ENCODE results near the gene CDC26. TPM values are rescaled to one million over a fixed set of nuclear protein-coding genes. Genes with fewer than 3 reads are reported as not detected.

Gene CDC26
- total and polyA plus RNA-seq, 4 donors, result 19.0 to 41.8 (median 23.8) TPM

- 74 to 76% methylated on average over 1 of the region's 1 CpG for WGBS, 2 donors
- no peak for TF ChIP-seq CTCF (IDR thresholded peaks at IDR 0.05; ENCODE audit: control extremely low read depth, extremely low read depth)
- Histone ChIP-seq H3K27me3 (ENCODE audit: control insufficient read depth in 3 of 3, insufficient read depth in 3 of 3, low read length in 2 of 3) (no peaks in the 10 kb centered on the region), H3K4me1 (ENCODE audit: control insufficient read depth in 5 of 5, insufficient read depth in 5 of 5, low read length in 5 of 5) (peaks cover 0 to 3% (median 0%) of the 10 kb centered on the region in 5 donors), H3K9me3 (ENCODE audit: control insufficient read depth in 4 of 4, insufficient read depth in 3 of 4, low read length in 3 of 4) (no peaks in the 10 kb centered on the region), H3K36me3 (ENCODE audit: control insufficient read depth in 4 of 4, insufficient read depth in 4 of 4, low read length in 4 of 4) (peaks cover 4 to 22% (median 13%) of the 10 kb centered on the region in 4 donors), H3K9ac (ENCODE audit: insufficient read depth in 1 of 2, low read length in 2 of 2) (no peak overlapping the region), H3K4me3 (no peak overlapping the region), H3K27ac (ENCODE audit: low read depth in 1 of 2, low read length in 1 of 2) (no peak overlapping the region)
- ATAC-seq (ENCODE audit: insufficient read depth, low FRiP score) (no peak), DNase-seq (no peak)
These were observed 17.1 kb downstream of the CDC26 start for GRCh38 chr9:113258282-113258681.

GRCh38 chr9:113257863-113258262, 17.5 kb downstream of the CDC26 start:
- WGBS, 2 donors, result 90 to 94% methylated on average over 3 of the region's 3 CpGs
- Histone ChIP-seq H3K36me3 (ENCODE audit: control insufficient read depth in 4 of 4, insufficient read depth in 4 of 4, low read length in 4 of 4) (peaks cover 4 to 22% (median 13%) of the 10 kb centered on the region in 4 donors), H3K9me3 (ENCODE audit: control insufficient read depth in 4 of 4, insufficient read depth in 3 of 4, low read length in 3 of 4) (no peaks in the 10 kb centered on the region), H3K4me1 (ENCODE audit: control insufficient read depth in 5 of 5, insufficient read depth in 5 of 5, low read length in 5 of 5) (peaks cover 0 to 3% (median 0%) of the 10 kb centered on the region in 5 donors), H3K9ac (ENCODE audit: insufficient read depth in 1 of 2, low read length in 2 of 2) (no peak overlapping the region), H3K4me3 (no peak overlapping the region), H3K27ac (ENCODE audit: low read depth in 1 of 2, low read length in 1 of 2) (no peak overlapping the region), H3K27me3 (ENCODE audit: control insufficient read depth in 3 of 3, insufficient read depth in 3 of 3, low read length in 2 of 3) (no peaks in the 10 kb centered on the region)
- ATAC-seq (ENCODE audit: insufficient read depth, low FRiP score) (no peak), DNase-seq (no peak)
- TF ChIP-seq CTCF (IDR thresholded peaks at IDR 0.05; ENCODE audit: control extremely low read depth, extremely low read depth), result no peak

GRCh38 chr9:113255438-113255837, 19.9 kb downstream of the CDC26 start:
- DNase-seq (no peak), ATAC-seq (ENCODE audit: insufficient read depth, low FRiP score) (no peak)
- no peaks in the 10 kb centered on the region for H3K27me3 ChIP-seq (ENCODE audit: control insufficient read depth in 3 of 3, insufficient read depth in 3 of 3, low read length in 2 of 3)
- no peak for TF ChIP-seq CTCF (IDR thresholded peaks at IDR 0.05; ENCODE audit: control extremely low read depth, extremely low read depth)
- H3K36me3 ChIP-seq (ENCODE audit: control insufficient read depth in 4 of 4, insufficient read depth in 4 of 4, low read length in 4 of 4), result peaks cover 4 to 16% (median 12%) of the 10 kb centered on the region in 4 donors
- H3K9ac ChIP-seq (ENCODE audit: insufficient read depth in 1 of 2, low read length in 2 of 2), result no peak overlapping the region
- peaks cover 0 to 3% (median 0%) of the 10 kb centered on the region in 5 donors for H3K4me1 ChIP-seq (ENCODE audit: control insufficient read depth in 5 of 5, insufficient read depth in 5 of 5, low read length in 5 of 5)
- H3K9me3 ChIP-seq (ENCODE audit: control insufficient read depth in 4 of 4, insufficient read depth in 3 of 4, low read length in 3 of 4), result no peaks in the 10 kb centered on the region
- 43 to 78% methylated on average over 6 of the region's 6 CpGs for WGBS, 2 donors
- H3K27ac ChIP-seq (ENCODE audit: low read depth in 1 of 2, low read length in 1 of 2), result no peak overlapping the region
- H3K4me3 ChIP-seq, result no peak overlapping the region

GRCh38 chr9:113254991-113255390, 20.4 kb downstream of the CDC26 start:
- no peak overlapping the region for H3K27ac ChIP-seq (ENCODE audit: low read depth in 1 of 2, low read length in 1 of 2)
- peaks cover 0 to 11% (median 11%) of the 10 kb centered on the region in 4 donors for H3K36me3 ChIP-seq (ENCODE audit: control insufficient read depth in 4 of 4, insufficient read depth in 4 of 4, low read length in 4 of 4)
- no peak overlapping the region for H3K4me3 ChIP-seq
- H3K9me3 ChIP-seq (ENCODE audit: control insufficient read depth in 4 of 4, insufficient read depth in 3 of 4, low read length in 3 of 4), result no peaks in the 10 kb centered on the region
- H3K27me3 ChIP-seq (ENCODE audit: control insufficient read depth in 3 of 3, insufficient read depth in 3 of 3, low read length in 2 of 3), result no peaks in the 10 kb centered on the region
- ATAC-seq (ENCODE audit: insufficient read depth, low FRiP score) (no peak), DNase-seq (no peak)
- H3K4me1 ChIP-seq (ENCODE audit: control insufficient read depth in 5 of 5, insufficient read depth in 5 of 5, low read length in 5 of 5), result peaks cover 0 to 3% (median 0%) of the 10 kb centered on the region in 5 donors
- no peak for TF ChIP-seq CTCF (IDR thresholded peaks at IDR 0.05; ENCODE audit: control extremely low read depth, extremely low read depth)
- 90 to 94% methylated on average over 1 of the region's 1 CpG for WGBS, 2 donors
- H3K9ac ChIP-seq (ENCODE audit: insufficient read depth in 1 of 2, low read length in 2 of 2), result no peak overlapping the region

Measured in lung (tissue), 12 donors.